ENCODE data around the gene FAR2. TPM values are rescaled to one million over a fixed set of nuclear protein-coding genes. Genes with fewer than 3 reads are reported as not detected.

Gene FAR2
- total RNA-seq, 1 donor from 2014 or later, result 12.5 TPM

GRCh38 chr12:29229937-29230336, 80.9 kb downstream of the FAR2 start:
- Histone ChIP-seq H3K9me3 (ENCODE audit: control insufficient read depth in 3 of 3, low read length in 3 of 3) (no peaks in the 10 kb centered on the region), H3K4me3 (ENCODE audit: low read length in 3 of 3) (no peak overlapping the region), H3K27me3 (ENCODE audit: control insufficient read depth in 3 of 3, insufficient read depth in 3 of 3, low read length in 3 of 3) (no peaks in the 10 kb centered on the region), H3K4me1 (ENCODE audit: control insufficient read depth in 3 of 3, insufficient read depth in 3 of 3, low read length in 3 of 3) (no peaks in the 10 kb centered on the region), H3K27ac (ENCODE audit: low read depth, low read length) (no peak overlapping the region), H3K9ac (ENCODE audit: low read depth in 1 of 3, low read length in 3 of 3) (no peak overlapping the region), H3K36me3 (ENCODE audit: control insufficient read depth in 3 of 3, insufficient read depth in 3 of 3, low read length in 3 of 3) (no peaks in the 10 kb centered on the region)

GRCh38 chr12:29230800-29231560, 81.9 kb downstream of the FAR2 start:
- no peaks in the 10 kb centered on the region for H3K27me3 ChIP-seq (ENCODE audit: control insufficient read depth in 3 of 3, insufficient read depth in 3 of 3, low read length in 3 of 3)
- no peaks in the 10 kb centered on the region for H3K36me3 ChIP-seq (ENCODE audit: control insufficient read depth in 3 of 3, insufficient read depth in 3 of 3, low read length in 3 of 3)
- no peaks in the 10 kb centered on the region for H3K4me1 ChIP-seq (ENCODE audit: control insufficient read depth in 3 of 3, insufficient read depth in 3 of 3, low read length in 3 of 3)
- no peaks in the 10 kb centered on the region for H3K9me3 ChIP-seq (ENCODE audit: control insufficient read depth in 3 of 3, low read length in 3 of 3)
- H3K4me3 ChIP-seq (ENCODE audit: low read length in 3 of 3), result no peak overlapping the region
- no peak overlapping the region for H3K27ac ChIP-seq (ENCODE audit: low read depth, low read length)
- no peak overlapping the region for H3K9ac ChIP-seq (ENCODE audit: low read depth in 1 of 3, low read length in 3 of 3)

- H3K27ac ChIP-seq (ENCODE audit: low read depth, low read length), result no peak overlapping the region
- no peaks in the 10 kb centered on the region for H3K4me1 ChIP-seq (ENCODE audit: control insufficient read depth in 3 of 3, insufficient read depth in 3 of 3, low read length in 3 of 3)
- no peaks in the 10 kb centered on the region for H3K9me3 ChIP-seq (ENCODE audit: control insufficient read depth in 3 of 3, low read length in 3 of 3)
- H3K9ac ChIP-seq (ENCODE audit: low read depth in 1 of 3, low read length in 3 of 3), result no peak overlapping the region
- no peaks in the 10 kb centered on the region for H3K27me3 ChIP-seq (ENCODE audit: control insufficient read depth in 3 of 3, insufficient read depth in 3 of 3, low read length in 3 of 3)
- H3K36me3 ChIP-seq (ENCODE audit: control insufficient read depth in 3 of 3, insufficient read depth in 3 of 3, low read length in 3 of 3), result no peaks in the 10 kb centered on the region
- H3K4me3 ChIP-seq (ENCODE audit: low read length in 3 of 3), result no peak overlapping the region
Measured at GRCh38 chr12:29232086-29232485, 83.0 kb downstream of the FAR2 start.

- H3K36me3 ChIP-seq (ENCODE audit: control insufficient read depth in 3 of 3, insufficient read depth in 3 of 3, low read length in 3 of 3), result no peaks in the 10 kb centered on the region
Measured at GRCh38 chr12:29234552-29234951, 85.5 kb downstream of the FAR2 start.

GRCh38 chr12:29234965-29235626, 86.0 kb downstream of the FAR2 start:
- H3K9me3 ChIP-seq (ENCODE audit: control insufficient read depth in 3 of 3, low read length in 3 of 3), result no peaks in the 10 kb centered on the region
- H3K4me1 ChIP-seq (ENCODE audit: control insufficient read depth in 3 of 3, insufficient read depth in 3 of 3, low read length in 3 of 3), result no peaks in the 10 kb centered on the region
- no peak overlapping the region for H3K4me3 ChIP-seq (ENCODE audit: low read length in 3 of 3)
- H3K36me3 ChIP-seq (ENCODE audit: control insufficient read depth in 3 of 3, insufficient read depth in 3 of 3, low read length in 3 of 3), result no peaks in the 10 kb centered on the region
- H3K27me3 ChIP-seq (ENCODE audit: control insufficient read depth in 3 of 3, insufficient read depth in 3 of 3, low read length in 3 of 3), result no peaks in the 10 kb centered on the region
- no peak overlapping the region for H3K27ac ChIP-seq (ENCODE audit: low read depth, low read length)
- H3K9ac ChIP-seq (ENCODE audit: low read depth in 1 of 3, low read length in 3 of 3), result no peak overlapping the region

More at GRCh38 chr12:29234552-29234951, 85.5 kb downstream of the FAR2 start:
- no peaks in the 10 kb centered on the region for H3K9me3 ChIP-seq (ENCODE audit: control insufficient read depth in 3 of 3, low read length in 3 of 3)
- no peaks in the 10 kb centered on the region for H3K4me1 ChIP-seq (ENCODE audit: control insufficient read depth in 3 of 3, insufficient read depth in 3 of 3, low read length in 3 of 3)
- H3K4me3 ChIP-seq (ENCODE audit: low read length in 3 of 3), result no peak overlapping the region
- no peak overlapping the region for H3K9ac ChIP-seq (ENCODE audit: low read depth in 1 of 3, low read length in 3 of 3)
- H3K27me3 ChIP-seq (ENCODE audit: control insufficient read depth in 3 of 3, insufficient read depth in 3 of 3, low read length in 3 of 3), result no peaks in the 10 kb centered on the region
- no peak overlapping the region for H3K27ac ChIP-seq (ENCODE audit: low read depth, low read length)

- Histone ChIP-seq H3K4me3 (ENCODE audit: low read length in 3 of 3) (no peak overlapping the region), H3K9me3 (ENCODE audit: control insufficient read depth in 3 of 3, low read length in 3 of 3) (no peaks in the 10 kb centered on the region), H3K9ac (ENCODE audit: low read depth in 1 of 3, low read length in 3 of 3) (no peak overlapping the region), H3K27ac (ENCODE audit: low read depth, low read length) (no peak overlapping the region), H3K4me1 (ENCODE audit: control insufficient read depth in 3 of 3, insufficient read depth in 3 of 3, low read length in 3 of 3) (peaks cover 0 to 7% (median 6%) of the 10 kb centered on the region in 3 donors), H3K27me3 (ENCODE audit: control insufficient read depth in 3 of 3, insufficient read depth in 3 of 3, low read length in 3 of 3) (no peaks in the 10 kb centered on the region), H3K36me3 (ENCODE audit: control insufficient read depth in 3 of 3, insufficient read depth in 3 of 3, low read length in 3 of 3) (no peaks in the 10 kb centered on the region)
Measured at GRCh38 chr12:29238822-29239291, 89.8 kb downstream of the FAR2 start.

GRCh38 chr12:29239336-29239735, 90.3 kb downstream of the FAR2 start:
- Histone ChIP-seq H3K4me1 (ENCODE audit: control insufficient read depth in 3 of 3, insufficient read depth in 3 of 3, low read length in 3 of 3) (peaks cover 0 to 7% (median 6%) of the 10 kb centered on the region in 3 donors), H3K27me3 (ENCODE audit: control insufficient read depth in 3 of 3, insufficient read depth in 3 of 3, low read length in 3 of 3) (no peaks in the 10 kb centered on the region), H3K9me3 (ENCODE audit: control insufficient read depth in 3 of 3, low read length in 3 of 3) (no peaks in the 10 kb centered on the region), H3K36me3 (ENCODE audit: control insufficient read depth in 3 of 3, insufficient read depth in 3 of 3, low read length in 3 of 3) (no peaks in the 10 kb centered on the region), H3K9ac (ENCODE audit: low read depth in 1 of 3, low read length in 3 of 3) (no peak overlapping the region), H3K4me3 (ENCODE audit: low read length in 3 of 3) (no peak overlapping the region), H3K27ac (ENCODE audit: low read depth, low read length) (no peak overlapping the region)

- Histone ChIP-seq H3K27me3 (ENCODE audit: control insufficient read depth in 3 of 3, insufficient read depth in 3 of 3, low read length in 3 of 3) (no peaks in the 10 kb centered on the region), H3K36me3 (ENCODE audit: control insufficient read depth in 3 of 3, insufficient read depth in 3 of 3, low read length in 3 of 3) (no peaks in the 10 kb centered on the region), H3K4me3 (ENCODE audit: low read length in 3 of 3) (no peak overlapping the region), H3K4me1 (ENCODE audit: control insufficient read depth in 3 of 3, insufficient read depth in 3 of 3, low read length in 3 of 3) (peaks cover 0 to 7% (median 6%) of the 10 kb centered on the region in 3 donors), H3K9ac (ENCODE audit: low read depth in 1 of 3, low read length in 3 of 3) (no peak overlapping the region), H3K27ac (ENCODE audit: low read depth, low read length) (no peak overlapping the region), H3K9me3 (ENCODE audit: control insufficient read depth in 3 of 3, low read length in 3 of 3) (no peaks in the 10 kb centered on the region)
Measured at GRCh38 chr12:29240441-29240840, 91.4 kb downstream of the FAR2 start.

- no peaks in the 10 kb centered on the region for H3K9me3 ChIP-seq (ENCODE audit: control insufficient read depth in 3 of 3, low read length in 3 of 3)
- no peak overlapping the region for H3K4me3 ChIP-seq (ENCODE audit: low read length in 3 of 3)
- H3K4me1 ChIP-seq (ENCODE audit: control insufficient read depth in 3 of 3, insufficient read depth in 3 of 3, low read length in 3 of 3), result peaks cover 0 to 7% (median 6%) of the 10 kb centered on the region in 3 donors
- H3K27ac ChIP-seq (ENCODE audit: low read depth, low read length), result peak overlapping the region; percentile 28
- no peaks in the 10 kb centered on the region for H3K36me3 ChIP-seq (ENCODE audit: control insufficient read depth in 3 of 3, insufficient read depth in 3 of 3, low read length in 3 of 3)
- H3K27me3 ChIP-seq (ENCODE audit: control insufficient read depth in 3 of 3, insufficient read depth in 3 of 3, low read length in 3 of 3), result no peaks in the 10 kb centered on the region
- H3K9ac ChIP-seq (ENCODE audit: low read depth in 1 of 3, low read length in 3 of 3), result no peak overlapping the region
Measured at GRCh38 chr12:29241821-29242591, 92.9 kb downstream of the FAR2 start.
